GM21447 (cell line): ENCODE data around the gene TTYH2.
"Not testable (repeated sequence)": the region's sequence is repeated elsewhere in the genome, so short reads cannot be mapped to it uniquely, and the experiment has no call there.

Source experiments
- ATAC-seq: cut with Tn5 transposase; IDR thresholded peaks from one replicate; pipeline ENCODE4 v1.9.1; 2021; ENCODE audit not compliant: unreplicated experiment

TTYH2 gene

DNA sequence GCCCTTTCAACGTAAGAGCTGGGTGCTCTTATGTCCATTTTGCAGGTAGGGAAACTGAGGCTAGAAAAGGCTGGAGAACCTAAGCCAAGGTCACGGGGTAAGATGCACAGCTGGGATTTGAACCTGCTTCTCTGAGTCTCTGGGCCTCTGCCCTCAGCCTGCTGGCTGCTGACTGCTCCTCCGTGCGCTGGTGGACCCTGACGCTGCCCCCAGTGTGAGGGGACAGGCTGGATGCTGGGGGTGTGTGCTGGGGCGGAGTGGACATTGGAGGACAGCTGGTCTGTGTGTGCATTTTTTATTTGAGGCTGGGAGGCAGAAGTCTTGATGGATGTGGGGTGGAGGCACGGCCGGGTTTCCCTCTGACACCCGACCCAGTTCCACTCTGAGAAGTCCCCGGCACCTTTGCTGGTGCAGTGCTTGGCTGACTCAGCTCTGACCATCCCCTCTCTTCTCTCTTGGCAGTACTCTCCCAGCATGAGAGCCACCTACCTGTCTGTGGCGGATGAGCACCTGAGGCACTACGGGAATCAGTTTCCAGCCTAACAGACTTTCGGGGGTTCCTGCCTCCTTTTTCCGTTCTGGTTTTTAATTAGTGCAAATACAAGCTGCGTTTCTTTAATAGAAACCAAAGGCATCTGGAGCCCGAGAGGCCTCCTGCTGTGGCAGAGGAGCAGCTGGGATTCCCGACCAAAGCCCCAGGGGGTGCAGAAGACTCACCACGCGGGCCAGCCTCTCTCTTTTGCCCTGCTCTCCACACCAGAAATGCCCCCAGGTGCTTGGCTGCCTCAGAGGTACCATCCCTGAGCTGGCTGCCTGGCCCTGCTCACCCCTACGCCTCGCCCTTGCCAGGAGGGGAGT lies 46.5 kb downstream of the TTYH2 start:
- ATAC-seq = no peak

DNA sequence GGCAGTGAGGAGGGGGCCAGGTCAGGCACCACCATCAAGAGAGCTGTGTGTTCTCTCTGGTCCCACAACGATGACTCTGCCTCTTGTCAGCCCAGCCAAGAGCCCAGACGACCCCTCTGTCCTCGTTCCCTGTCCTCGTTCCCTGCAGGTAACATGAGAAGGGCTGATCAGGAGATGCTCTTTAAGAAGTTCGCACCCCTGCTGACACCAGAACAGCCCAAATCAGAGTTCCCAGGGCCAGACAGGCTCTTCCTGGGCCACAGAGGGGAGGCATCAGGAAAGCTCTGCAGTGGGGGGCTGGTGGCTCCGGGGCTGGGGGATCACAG lies 47.1 kb downstream of the TTYH2 start:
- no peak for ATAC-seq

DNA sequence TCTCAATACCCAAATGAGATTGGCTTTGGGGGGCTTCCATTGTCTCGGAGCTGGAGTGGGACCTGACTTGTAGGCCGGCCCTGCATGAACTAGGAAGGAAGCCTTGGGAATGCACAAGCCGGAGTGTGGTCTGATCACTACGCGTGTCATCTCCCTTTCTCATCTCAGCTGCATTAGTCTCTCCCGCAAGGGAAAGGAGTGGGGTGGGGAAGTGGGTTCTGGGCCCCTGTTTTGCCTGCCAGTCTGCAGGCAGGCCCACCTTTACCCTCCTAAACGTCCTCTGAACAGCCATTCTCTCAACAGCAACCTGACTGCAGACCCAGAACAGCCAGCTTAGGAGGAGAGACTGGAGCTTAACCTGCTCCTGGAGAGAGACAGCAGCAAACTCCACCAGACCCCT lies 49.2 kb downstream of the TTYH2 start:
- ATAC-seq = no peak

DNA sequence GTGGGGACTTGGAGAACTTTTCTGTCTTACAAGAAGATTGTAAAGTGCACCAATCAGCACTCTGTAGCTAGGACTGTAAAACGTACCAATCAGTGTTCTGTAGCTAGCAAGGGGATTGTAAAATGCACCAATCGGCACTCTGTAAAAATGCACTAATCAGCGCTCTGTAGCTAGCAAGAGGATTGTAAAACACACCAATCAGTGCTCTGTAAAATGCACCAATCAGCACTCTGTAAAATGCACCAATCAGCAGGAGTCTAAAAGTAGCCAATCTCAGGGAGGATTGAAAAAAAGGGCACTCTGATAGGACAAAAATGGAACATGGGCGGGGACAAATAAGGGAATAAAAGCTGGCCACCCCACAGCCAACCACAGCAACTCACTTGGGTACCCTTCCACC lies 53.7 kb downstream of the TTYH2 start:
- not testable (repeated sequence) for ATAC-seq

DNA sequence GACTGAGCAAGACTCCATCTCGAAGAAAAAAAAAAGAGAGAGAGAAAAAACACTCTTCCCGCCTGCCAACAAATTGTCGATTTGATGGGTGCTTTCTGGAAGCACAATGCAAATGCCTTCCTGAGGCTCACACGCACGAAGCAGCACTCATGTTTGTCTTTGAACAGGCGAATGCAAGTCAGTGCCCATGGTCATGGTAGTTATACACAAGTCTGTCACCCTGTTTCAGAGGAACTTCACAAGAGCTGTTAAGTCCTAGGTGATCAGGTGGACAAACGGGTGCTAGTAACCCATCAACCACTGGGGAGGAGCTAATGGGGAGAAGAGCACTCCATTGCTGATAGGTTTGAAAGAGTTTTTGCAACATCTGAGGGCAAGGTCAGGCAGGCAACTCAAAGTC lies 54.2 kb downstream of the TTYH2 start:
- no peak for ATAC-seq

DNA sequence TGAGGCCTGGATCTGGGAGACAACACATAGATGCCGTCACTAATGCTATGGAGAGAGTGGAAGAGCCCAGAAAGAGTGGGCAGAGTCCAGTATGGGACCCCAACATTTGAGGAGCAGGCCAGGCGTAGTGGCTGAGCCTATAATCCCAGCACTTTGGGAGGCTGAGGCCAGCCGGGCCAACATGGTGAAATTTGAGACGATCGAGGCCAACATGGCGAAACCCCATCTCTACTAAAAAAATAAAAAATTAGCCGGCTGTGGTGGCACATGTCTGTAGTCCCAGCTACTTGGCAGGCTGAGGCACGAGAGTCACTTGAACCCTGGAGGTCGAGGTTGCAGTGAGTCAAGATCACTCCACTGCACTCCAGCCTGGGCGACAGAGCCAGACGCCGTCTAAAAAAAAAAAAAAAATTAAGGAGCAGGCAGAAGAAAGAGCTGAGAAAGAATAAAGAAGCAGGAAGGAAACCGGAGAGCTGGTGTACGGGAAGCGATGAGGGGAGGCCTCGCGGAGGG lies 54.7 kb downstream of the TTYH2 start:
- ATAC-seq = no peak

DNA sequence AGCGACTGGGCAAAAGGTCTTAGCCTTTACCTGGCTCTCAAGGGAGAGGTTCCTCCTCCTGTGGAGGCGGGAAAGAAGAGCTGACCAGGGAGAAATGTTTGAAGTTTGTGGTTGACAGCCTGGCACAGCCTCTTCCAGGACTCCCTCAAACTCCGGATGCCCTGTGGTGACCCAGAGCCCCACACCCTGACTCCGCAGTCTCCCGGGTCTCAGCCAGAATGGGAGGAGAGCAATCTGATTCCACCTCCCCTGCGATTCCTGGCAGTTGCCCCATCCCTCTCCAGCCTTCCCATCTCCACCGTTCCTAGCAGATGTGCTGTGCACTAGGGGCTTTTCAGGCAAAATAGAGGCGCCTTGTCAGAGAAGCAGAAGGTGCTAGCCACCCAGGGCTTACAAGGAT lies 55.2 kb downstream of the TTYH2 start:
- no peak for ATAC-seq

DNA sequence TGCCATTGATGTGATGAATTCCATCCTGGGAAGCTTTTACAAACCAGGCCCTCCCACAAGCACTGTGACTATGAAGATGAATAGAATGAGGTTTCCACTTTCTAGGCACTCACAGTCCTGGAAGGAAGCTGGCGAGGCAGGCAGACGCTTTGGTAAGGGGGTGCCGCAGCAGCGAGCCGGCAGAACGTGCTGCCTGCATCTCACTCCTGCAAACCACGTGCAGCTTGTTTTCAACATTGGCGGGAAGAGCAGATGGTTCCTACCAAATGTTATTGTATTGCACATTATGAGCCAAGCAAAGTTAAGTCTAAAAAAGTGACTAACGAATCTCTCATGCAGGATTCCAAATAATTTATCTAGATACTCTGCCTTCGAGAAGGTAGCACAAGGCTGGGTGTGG lies 57.0 kb downstream of the TTYH2 start:
- no peak for ATAC-seq

DNA sequence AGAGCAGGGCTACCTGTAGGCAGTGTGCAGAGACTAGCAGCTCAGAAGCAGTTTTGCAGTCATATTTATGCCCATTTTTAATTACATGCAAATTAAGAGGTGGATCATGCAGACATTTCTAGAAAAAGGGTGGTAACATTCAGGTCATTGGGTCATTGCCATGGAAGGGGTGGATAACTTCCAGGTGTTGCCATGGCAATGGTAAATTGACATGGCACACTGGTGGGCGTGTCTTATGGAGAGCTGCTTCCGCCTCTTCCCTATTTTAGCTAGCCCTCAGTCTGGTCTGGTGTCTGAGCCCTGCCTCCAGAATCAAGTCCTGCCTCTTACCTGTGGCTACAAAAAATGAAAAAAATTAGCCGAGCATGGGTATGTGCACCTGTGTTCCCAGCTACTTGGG lies 57.9 kb downstream of the TTYH2 start:
- no peak for ATAC-seq

DNA sequence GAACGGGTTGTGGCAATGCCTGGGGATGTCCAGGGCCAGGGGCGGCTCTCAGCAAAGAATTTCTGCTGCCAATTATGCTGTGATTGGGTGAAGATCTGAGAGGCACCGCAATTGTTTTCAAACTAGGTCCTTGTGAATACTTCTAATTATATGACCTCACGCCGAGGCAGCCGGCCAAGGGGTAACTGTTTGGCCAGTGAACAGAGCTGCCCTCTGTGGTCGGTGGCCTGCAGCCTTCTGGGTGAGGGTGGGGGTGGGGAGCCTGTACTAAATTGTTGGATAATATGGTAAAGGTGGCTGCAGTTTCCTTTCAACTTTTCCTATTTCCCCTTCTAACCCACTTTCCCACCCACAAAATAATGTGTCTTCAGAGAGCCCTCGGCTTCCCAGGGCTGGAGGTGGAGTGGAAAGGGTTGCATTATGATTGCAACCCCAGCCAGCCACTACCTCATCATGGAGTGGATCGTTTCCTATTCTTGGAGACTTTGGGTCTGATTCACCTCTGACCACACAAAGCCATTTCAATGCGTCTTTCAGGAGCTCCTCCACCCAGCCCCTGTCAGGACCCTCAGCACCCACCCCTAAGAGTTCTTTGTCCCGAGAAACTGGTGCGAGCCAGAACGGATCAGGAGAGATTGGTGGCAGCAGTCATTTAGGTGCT lies 58.7 kb downstream of the TTYH2 start:
- no peak for ATAC-seq

DNA sequence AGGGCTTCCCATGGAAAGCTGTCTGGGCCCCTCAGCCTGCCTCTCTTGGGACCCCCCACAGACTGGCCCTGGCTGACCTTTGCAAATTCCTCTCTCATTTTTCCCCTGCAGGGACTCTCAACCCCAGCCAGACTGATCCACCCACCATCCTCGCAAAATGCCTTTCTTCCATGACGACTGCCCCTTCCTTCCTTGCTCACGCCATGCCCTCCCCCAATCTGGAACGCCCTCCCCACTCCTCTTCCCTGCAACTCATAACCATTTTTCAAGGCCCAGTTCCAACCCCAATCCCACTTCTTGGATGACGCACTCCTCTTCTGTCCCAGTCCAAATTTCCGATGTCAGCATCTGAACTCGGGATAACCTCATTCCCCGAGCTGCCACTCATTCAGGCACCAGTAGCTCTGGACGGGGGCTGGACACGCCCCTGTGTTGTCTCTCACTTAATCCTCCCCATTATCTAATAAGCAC lies 59.4 kb downstream of the TTYH2 start:
- no peak for ATAC-seq

DNA sequence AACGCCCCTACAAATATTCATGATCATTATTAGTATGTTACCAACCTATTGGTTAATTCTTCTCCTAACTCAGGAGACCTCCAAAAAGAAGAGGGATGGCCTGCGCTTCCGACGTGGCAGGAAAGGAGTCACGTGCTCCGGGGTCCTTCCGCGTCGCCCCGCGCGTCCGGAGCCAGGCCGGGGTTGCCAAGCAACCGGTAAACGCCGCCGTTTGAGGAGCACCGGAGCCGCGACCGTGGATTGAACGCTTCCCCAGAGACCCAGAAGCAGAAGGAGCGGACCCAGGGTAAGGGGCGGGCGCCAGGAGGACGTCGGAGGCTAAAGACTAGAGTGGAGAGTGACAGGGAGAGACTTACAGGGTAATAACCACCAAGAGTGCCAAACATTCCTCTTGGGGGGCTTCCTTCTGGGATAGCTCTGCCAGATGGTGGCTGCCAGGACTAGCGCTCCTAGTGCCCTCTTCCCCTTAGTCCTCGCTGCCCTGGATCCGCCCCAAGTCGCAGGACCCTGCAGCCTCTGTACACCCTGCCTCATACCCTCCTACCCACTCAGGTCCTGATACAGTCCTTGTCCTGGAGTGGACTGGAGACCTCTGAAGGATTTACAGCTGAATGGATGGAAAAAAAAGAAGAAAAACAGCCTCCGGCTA lies 60.8 kb downstream of the TTYH2 start, which contains the start of gene DNAI2:
Gene DNAI2 (plus strand): TSS at position 175 of the 649 bp plus-strand sequence. CDS start 7,584 bp downstream, outside the sequence.
- no peak for ATAC-seq

DNA sequence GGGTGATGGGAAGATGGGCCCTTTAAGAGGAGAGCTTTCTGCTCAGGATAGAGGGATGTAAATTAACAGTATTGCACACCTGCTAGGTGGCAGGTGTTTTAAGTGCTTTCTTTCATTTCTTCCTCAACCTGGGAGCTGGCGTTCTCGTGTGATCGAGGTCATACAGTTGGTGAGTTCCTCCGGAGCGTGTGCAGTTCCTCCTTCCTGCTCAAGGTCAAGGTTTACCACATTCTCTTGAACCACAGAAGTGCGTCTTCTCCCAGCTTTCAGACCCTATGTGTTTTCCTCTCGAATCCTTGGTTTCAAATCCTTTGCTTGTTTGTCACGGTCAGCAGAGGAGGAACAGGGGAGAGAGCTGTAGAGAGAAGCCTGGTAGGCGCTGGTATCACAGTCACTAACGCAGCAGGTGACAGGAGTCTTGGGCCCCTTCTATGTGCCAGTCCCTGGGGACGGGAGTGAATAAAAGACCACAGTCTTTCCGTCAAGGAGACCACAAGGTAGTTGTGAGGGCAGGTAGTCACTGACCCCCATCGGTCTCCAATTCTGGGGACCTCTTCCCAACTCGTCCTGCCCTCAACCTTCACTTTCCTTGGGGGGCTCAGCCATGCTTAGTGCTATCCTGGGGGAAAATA lies 61.5 kb downstream of the TTYH2 start:
- ATAC-seq = no peak

DNA sequence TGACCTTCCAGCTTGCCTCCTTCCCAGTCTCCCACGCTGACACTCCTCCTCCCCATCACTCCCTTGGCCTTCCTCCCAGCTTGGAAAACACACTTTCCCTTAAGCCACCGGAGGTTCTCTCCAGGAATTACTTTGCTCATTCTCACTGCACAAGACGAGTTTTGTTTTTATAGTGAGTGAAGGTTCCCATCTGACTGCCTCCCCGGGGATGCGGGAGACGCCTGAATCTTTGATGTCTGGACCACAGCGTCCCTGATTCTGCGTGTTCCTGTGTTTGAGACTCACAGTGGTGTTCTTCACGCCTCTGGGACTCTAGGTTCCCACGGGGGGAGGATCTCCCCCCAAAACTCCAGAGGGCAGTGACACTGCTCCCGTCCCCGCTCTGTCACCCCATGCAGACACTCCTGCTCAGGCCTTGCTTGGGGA lies 62.7 kb downstream of the TTYH2 start:
- no peak for ATAC-seq

DNA sequence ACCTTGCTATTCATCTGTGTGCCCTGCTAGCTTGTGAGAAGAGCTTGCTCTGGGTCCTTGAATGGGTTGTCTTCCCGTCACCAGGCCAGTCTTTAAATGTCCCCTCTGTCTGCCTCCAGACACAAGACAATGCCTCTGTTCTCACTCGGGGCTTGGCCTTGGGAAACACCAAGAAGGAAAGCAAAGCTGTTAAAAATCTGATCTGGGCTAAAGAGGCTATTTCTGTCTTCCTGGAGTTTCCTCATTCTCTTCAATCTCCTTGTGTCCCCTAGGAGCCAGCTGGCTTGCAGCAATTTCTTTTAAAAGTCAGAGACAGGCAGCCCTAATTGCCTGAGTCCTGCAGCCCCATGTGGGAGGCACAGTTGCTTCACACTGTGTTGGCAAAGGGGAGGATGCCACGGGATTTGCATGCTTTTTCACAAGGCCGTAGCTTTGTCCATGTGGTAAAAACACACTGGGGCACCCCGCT lies 63.2 kb downstream of the TTYH2 start:
- no peak for ATAC-seq

DNA sequence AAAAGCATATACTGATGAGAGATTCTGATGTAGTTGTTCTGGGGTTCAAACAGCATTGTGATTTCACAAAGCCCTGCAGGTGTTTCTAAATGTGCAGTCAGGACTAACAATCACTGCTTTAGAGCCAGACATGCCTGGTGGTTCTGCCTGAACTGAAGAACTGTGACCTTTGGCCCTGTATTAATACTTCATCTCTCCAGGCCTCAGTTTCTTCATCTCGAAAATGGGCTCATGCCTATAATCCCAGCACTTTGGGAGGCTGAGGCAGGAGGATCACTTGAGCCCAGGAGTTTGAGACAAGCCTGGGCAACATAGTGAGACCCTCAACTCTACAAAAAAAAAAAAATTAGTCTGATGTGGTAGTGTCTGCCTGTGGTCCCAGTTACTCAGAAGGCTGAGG lies 64.6 kb downstream of the TTYH2 start:
- ATAC-seq = no peak

DNA sequence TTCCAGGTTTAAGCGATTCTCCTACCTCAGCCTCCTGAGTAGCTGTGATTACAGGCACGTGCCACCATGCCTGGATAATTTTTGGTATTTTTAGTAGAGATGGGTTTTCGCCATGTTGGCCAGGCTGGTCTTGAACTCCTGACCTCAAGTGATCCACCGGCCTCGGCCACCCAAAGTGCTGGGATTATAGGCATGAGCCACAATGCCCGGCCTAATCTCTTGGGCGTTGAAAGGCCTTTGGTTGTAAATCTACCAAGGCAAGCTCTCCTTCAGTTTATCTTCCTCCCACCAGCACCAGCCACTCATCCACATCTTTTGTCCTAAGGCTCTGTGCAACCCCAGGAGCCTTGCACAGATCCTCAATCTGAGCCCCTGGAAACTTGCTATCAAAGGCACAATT lies 66.2 kb downstream of the TTYH2 start:
- not testable (repeated sequence) for ATAC-seq

DNA sequence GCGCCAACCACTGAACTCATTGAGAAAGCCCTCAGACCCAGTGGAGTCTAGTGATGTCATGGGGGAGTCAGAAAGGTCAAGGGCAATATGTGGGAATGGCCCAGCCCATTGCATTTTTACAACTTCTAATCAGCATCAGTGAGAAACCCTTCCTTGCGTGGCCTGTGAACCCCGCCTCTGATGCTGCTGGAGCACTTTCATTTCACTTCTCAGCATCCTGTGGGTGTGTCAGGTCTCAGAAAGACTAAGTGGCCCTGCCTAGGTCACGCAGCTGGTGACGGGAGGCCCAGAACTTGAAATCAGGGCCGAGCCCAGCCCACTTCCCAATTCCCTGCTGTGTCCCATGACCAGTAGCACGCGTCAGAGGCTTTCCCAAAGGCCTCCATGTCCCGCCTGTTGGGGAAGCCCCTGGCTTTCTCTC lies 66.7 kb downstream of the TTYH2 start:
- ATAC-seq = no peak

DNA sequence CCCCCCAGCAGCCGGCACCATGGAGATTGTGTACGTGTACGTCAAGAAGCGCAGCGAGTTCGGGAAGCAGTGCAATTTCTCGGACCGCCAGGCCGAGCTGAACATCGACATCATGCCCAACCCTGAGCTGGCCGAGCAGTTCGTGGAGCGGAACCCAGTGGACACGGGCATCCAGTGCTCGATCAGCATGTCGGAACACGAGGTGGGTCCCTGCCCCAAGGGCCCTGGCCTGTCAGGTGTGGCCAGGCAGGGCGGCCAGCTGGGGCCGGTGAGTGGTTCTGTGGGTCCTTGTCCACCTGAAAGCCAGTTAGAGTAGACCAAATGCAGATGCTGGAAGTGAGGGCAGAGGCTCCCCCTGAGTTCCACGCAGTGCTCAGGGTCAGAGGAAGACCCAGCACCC lies 68.4 kb downstream of the TTYH2 start:
- ATAC-seq = no peak

DNA sequence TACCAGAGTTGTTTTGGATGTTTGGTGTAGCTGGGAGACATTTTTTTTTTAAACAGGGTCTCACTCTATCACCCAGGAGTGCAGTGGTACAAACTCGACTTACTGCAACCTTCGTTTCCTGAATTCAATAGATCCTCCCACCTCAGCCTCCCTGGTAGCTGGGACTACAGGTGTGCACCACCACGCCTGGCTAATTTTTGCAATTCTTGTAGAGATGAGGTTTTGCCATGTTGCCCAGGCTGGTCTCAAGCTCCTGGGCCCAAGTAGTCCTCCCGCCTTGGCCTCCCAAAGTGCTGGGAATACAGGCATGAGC lies 68.9 kb downstream of the TTYH2 start:
- ATAC-seq = not testable (repeated sequence)
